TTC549 (cell line): Measurements from ENCODE around the gene MGAM2.

Source experiments
- FAIRE-seq: peaks from 2 replicates; lab custom pipeline; 2012; peaks lifted over from hg19 to GRCh38; lab: Jason Lieb, UNC

MGAM2 gene

DNA sequence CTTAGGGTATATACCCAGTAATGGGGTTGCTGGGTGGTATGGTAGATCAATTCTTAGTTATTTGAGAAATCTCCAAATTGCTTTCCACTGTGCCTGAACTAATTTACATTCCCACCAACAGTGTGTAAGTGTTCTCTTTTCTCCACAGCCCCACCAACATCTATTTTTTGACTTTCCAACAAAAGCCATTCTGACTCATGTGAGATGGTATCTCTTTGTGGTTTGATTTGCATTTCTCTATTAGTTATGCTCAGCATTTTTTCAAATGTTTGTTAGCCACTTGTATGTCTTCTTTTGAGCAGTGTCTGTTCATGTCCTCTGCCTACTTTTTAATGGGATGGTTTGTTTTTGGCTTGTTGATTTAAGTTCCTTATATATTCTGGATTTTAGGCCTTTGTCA, 66.4 kb downstream of the MGAM2 start:
- FAIRE-seq, result no peak

DNA sequence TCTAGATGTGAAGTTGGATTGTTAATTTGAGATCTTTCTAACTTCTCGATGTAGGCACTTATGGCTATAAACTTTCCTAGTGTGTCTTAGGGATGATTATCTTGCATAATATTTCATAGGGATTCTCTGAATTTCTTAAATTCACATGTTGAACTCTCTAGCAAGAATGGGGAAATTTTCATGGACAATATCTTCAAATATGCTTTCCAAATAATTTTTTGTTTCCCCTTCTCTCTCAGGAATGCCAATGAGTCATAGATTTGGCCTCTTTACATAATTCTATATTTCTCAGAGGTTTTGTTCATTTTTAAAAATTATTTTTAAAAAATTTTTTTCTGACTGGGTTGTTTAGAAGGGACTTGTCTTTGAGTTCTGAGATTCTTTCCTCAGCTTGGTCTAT, 68.9 kb downstream of the MGAM2 start:
- no peak for FAIRE-seq

DNA sequence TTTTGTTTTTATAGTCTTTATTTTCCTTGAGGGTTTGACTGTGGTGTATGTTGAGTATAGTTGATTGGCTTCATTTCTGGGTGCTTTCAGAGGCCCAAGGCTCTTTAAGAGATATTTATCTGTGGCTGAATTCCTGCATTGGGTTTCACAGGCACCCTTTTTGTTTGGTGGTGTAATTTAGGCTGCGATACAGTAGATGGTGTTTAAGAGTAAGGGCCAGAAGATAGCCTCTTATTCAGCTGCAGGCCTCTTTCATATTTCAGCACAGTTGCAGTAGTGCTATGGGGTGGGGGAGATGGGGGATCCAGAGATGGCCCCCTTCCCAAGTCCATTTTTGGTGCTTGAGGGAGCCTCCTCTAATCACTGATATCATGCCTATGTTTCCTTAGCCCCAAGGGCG, 69.7 kb downstream of the MGAM2 start:
- FAIRE-seq, result no peak

DNA sequence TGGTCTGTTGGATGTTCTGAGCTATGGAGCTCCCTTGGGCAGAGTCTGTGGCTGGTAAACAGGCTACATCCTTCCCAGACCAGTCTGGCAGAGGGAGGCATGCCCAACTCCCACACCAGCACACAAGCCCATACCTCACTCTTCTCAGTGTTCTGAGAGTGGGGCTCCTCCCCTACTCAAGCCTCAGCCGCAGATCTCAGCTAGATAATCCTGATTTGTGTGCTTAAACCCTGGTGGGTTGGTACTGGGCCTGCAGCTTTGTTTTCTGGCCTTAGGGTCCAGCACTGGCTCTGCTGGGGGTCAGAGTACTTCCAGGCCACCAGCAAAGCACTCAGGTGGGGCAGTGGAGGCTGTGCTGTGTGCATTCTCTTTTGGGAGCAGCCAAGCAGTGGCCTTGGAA, 70.4 kb downstream of the MGAM2 start:
- FAIRE-seq, result no peak

DNA sequence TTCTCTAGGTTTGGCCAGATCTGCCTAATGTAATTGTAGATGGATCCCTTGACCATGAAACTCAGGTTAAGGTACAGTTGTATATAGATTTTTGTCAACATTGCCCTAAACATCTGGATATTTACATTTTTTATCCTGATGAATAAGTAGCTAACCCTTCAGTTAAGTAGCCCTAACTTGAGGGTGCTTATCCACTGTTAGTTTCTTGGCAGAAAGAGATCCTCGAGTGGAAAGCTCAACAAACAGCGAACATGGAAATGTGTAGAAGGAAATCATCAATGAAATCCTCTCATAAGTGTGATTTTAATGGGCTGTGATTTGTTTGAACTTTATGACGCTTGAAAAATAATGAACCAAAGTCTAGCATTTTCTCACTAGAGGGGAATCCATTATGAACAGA, 73.6 kb downstream of the MGAM2 start:
- no peak for FAIRE-seq

DNA sequence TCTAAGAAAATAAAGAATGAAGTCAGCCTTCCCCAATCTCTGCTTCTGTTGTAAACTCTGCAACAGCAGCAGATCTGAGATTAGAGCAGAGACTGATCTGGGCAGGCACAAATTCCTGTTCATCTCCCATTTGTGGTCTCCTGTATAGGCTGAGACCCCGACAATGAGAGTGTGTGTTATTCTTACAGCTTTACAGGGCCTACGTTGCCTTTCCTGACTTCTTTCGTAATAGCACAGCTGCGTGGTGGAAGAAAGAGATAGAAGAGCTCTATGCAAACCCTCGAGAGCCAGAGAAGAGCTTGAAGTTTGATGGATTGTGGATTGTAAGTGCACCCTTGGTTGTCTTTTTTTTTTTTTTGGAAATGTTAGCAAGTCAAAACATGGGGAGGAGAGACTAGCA, 74.3 kb downstream of the MGAM2 start:
- FAIRE-seq, result no peak

DNA sequence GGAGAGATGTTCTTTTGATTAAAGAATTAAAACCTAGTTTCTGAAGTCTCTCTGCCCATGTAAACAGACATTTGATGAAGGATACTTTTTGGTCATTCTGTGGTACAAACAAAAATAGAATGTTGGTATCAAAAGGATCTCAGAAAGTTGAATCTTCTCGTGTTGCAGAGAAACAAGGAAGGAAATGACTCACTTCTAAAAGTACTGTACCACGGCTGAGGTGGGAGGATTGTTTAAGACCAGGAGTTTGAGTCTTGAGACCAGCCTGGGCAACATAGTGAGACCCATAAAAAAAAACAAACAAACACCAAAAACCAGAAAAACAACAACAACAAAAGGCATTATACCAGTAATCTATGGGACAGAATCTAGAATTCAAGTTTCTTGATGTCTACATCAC, 76.6 kb downstream of the MGAM2 start:
- FAIRE-seq, result no peak

DNA sequence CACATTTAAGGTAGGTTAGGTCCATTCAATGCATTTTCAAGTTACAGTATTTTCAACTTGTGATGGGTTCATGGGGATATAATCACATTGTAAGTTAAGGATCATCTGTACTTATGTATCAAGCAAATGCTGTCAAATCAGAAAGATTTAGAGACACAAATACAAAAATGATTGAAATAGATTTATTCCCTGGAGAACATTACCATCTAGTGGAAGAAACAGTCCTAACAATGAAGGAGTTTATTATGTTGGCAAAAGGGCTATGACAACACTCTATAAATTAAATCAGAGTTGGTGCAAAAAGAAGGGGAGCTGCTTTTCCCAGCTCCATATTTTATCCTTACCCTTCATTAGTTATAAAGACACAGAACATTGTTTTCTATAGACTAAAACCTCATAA, 77.3 kb downstream of the MGAM2 start:
- FAIRE-seq, result no peak

DNA sequence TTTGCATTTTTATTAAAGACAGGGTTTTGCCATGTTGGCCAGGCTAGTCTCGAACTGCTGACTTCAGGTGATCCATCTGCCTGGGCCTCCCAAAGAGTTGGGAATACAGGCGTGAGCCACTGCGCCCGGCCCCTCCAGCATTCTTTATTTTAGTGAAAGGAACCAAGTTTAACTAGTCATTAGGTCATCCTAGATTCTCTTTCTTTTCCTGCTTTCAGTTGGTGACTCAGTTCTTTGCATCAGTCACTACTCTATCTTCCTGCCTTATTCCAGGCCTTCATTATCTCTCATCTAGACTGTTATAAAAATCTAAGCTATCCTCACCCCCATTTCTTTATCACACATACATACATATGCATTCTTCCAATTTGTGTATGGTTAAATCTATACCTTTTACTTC, 82.7 kb downstream of the MGAM2 start:
- FAIRE-seq, result no peak

DNA sequence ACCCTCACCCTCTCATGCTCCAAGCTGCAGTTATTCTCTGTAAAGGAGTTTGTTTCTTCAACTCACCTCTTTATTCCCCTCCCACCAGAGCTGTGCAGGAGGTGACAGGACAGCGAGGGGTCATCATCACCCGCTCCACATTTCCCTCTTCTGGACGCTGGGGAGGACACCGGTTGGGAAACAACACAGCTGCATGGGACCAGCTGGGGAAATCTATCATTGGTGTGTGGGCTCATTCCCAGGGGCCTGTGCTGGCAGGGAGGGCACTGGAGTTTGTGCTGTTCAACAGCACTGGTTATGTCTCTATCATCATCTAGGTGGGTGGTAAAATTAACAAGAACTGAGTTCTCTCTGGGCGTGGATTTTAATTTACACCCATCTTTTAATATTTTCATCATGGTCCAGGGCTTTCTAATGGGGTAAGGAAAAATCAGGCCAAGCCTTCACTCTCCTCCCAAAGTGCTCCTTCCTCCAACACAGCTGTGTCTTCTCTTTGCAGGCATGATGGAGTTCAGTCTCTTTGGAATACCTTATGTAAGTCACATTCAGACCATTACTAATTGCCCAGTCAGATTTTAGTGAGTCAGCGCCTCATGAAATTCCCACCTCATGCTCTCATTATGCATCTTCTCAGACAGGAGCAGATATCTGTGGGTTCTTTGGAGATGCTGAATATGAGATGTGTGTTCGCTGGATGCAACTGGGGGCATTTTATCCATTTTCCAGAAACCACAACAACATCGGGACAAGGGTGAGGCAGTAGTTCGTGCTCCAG, 84.7 kb downstream of the MGAM2 start:
- no peak for FAIRE-seq

DNA sequence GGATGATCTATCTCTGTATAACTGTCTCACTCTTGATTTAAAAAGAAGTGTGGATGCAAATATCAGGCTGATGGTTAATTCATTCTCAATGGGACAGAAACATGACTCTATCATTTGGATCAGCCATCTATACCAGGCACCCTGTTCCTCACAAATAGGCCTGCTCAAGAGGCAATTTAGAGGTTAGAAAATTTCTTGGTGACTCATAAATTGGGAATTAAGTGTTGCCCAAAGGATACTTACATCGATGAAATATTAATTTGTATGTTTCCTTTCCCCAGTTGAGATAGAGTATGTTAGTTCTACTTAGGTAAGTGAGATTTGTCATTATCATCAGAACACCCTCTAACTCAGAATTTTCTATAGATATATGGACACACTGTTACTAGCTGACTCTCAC, 88.7 kb downstream of the MGAM2 start:
- no peak for FAIRE-seq

DNA sequence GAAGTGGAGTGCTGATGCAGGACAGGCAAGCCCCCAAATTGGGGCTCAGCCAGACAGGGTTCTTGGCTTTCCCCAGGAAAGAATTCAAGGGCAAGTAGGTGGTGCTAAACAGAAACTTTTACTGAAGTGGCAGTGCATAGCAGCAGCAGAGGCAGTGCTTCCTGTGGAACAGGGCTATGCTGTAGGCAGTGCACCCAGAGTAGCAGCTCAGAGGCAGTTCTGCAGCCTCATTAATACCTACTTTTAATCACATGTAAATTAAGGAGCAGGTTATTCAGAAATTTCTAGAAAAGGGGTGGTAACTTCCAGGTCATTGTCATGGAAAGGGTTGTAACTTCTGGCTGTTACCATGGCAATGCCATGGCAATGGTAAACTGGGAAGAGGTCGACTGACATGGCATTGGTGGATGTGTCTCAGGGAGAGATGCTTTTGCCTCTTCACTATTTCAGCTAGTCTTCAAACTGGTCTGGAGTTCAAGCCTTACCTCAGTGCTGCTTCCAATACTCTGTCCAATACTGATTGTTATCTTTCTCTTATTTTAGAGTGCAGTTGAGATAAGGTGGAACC, 117.1 kb downstream of the MGAM2 start:
- FAIRE-seq, result no peak

DNA sequence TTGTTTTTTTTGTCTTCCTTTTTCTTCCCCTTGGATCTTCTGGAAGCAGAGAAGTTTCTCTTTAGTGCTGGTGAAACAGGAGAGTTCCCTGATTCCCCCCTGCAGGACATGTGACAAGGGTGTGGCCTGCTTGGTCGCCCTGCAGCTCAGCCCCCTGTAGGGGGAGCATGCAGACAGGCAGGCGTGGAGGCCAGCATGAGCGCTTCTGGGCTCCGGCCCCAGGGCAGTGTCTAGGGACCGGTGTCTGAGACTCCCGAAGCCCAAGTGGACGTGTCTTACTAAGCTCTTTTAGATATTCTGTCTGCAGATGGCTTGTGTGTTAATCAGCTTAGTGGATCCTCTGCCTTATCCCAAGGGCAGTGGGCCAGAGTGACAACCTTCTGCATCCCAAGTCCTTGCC, 120.2 kb downstream of the MGAM2 start:
- no peak for FAIRE-seq

DNA sequence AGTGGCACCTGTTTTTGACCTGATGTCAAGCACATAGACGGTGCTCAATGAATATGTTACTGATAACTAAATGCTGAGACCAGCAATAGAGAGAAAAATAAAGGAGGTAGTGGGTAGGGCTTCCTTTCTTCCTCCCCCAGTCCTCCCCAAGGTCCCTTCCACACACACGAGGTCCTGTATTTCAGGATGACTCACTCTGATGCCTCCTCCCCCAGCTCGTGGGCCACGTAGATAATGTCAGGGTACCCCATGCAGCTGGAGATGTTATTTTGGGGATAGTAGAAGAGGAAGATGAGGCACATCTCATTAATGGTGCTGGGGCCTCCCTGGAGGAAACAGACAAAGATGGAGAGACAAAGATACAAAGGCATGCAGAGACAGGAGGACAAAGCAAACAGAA, 129.0 kb downstream of the MGAM2 start:
- no peak for FAIRE-seq

DNA sequence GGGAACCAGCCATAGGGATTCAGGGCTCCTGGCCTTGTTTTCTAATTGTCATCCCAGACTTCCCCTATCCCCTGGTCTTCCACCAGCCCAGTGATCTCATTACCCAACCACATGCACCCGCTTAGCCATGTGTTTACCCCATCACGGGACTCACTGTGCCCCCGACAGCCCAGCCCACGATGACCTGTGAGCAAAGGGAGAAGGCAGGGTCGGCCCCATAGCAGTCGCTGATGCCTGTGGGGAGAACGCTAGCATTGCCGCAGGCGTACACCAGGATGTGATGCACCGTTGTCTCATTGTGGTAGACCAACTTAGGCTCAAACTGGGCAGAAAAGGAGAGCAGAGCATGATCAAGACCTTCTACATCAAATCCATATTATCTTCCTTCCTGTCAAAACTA, 132.3 kb downstream of the MGAM2 start:
- FAIRE-seq, result no peak

DNA sequence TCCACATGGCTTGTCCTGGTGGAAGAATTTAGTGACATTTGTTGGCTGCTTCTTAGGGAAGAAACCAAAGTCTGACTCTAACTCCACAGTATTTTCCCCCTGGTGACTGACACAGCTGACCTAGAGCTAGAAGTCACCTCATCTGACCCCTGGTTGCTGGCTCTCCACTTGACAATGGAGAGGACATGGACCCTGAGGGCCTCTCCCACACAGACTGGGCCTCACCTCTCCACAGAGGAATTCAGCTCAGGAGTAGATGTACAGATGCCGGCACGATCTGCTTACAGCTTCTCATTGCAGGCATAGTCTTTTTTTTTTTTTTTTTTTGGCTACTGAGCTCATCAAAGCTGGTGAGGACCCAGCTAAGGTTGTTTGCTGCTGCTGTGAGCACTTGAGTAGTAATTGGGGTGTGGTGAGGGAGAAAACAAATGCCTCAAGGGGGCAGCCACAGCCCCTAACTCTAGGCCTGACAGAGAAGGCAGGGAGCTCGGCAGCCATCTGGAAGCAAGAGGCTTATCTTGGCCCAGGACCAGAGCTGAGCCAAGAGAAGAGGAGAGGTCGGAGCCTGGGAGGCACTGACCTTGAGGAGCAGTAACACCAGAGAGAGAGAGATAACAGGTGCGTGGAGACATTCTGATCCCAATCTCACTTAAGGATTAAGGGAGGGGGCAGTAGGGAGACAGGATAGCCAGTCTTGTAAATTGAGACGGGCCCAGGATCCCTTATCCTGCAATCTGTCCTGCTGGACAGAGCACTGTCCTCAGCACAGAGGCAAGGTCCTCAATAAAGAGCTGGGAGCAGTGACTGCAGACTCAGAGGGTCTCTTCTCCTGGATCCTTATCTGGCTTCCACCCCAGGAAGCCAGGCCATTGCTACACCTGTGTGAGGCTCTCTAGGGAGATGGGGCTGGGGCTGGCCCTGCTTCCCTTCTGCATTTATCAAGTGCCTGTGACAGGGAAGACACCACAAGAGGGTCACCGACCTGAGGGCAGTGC, 136.9 kb downstream of the MGAM2 start:
- no peak for FAIRE-seq

DNA sequence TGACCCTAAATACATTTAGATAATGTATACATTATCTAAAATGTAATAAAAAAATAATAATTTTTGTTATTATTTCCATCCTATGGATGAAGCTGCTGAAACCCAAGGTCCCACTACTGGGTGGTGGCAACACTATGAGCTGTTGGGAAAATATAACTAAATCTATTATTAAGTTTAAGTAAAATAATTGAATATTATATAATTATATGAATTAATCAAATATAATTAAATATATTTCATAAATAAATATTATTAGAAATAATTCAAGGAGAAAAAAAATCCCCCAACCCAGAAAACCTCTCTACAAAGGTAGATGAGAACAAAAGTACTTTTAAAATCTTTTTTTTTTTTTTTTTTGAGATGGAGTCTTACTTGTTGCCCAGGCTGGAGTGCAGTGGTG, 138.4 kb downstream of the MGAM2 start:
- FAIRE-seq, result no peak

DNA sequence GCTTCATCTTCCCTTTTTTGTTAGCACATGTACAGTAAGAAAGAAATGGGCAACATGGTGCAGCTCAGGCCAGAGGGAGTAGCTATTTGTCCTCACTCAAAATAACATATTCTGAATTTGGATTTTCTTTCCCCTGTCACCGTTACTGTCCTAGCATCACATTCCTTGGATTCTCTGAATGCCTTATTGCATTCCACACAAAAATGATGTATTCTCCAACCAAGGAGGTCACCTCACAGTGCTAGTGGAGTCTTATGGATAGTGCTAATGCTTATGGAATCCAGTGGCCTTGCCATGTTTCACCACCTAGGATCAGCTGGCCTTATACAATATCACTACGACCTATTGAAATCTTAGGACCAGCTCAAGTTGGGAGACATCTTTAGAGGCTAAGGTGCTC, 139.2 kb downstream of the MGAM2 start:
- no peak for FAIRE-seq

DNA sequence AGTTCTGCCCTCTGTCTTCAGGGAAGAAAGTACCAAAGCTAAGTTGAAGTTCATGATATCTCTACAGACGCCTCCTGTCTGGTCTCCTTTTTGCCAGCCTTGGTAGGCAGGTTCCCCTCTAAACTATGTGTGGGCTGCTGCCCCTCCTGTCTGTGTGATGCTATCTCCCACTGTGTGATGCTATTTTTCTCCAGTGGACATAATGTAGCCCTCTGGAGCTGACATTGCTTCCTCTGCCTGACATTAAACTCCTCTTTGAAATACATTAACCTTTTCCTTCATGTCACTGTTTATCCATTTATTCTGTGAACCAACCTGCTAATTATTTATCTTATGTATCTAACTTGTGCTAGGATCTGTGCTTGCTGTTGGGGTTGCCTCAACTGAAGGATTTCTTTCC, 146.4 kb downstream of the MGAM2 start, which contains the start of gene PRSS58:
Gene PRSS58 (minus strand): TSS at position 101 of the 400 bp plus-strand sequence. CDS start 351 bp downstream, outside the sequence.
- FAIRE-seq, result no peak

DNA sequence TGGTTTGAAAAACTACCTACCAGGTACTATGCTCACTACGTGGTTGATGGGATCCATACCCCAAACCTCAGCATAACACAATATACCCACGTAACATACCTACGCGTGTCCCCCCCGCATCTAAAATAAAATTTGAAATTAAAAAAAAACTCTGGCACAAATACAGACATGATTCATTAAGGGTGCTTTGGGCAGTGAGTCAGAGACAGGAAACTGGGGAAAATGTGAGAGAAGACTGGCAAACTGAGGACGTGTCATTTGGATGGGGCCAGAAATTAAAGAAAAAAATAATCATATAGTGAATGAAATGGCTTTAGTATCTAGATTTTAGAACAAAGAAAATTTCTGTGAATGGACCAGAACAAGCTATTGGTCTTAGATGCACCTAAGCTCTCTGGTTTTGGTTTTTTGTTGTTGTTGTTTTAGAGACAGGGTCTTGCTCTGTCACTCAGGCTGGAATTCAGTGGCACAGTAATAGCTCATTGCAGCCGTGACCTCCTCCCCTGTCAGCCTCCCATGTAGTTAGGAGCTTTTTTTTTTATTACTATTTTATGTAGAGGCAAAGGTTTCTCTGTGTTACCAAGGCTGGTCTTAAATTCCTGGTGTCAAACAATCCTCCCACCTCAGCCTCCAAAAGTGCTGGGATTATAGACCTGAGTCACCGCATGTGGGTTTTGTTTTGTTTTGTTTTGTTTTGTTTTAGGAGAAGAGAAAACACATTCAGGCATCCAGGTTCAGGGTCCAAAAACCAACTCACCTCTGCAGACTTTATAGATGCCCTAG, 152.3 kb downstream of the MGAM2 start:
- no peak for FAIRE-seq
